Erythroblast (primary cell): ENCODE results near the gene KIF26B.

Experiments
- GATA1 ChIP-seq: IDR thresholded peaks from 2 replicates; pipeline ENCODE4 v1.6.1; 2011; ENCODE audit warnings: low read depth, mild to moderate bottlenecking, control low read depth, low read length, moderate library complexity
- POLR2A ChIP-seq: IDR thresholded peaks from 2 replicates; pipeline ENCODE4 v1.6.1; 2011; ENCODE audit warnings: mild to moderate bottlenecking, low read length

- TF ChIP-seq POLR2A: no peak
- TF ChIP-seq GATA1: no peak
Observed at GRCh38 chr1:245241526-245242130, 86.8 kb downstream of the KIF26B start.
